22Rv1 (cell line): ENCODE data around the gene CBLL1.

ENCODE experiments used
- CTCF ChIP-seq: fragments of 450-650 bp; IDR thresholded peaks from 2 replicates; pipeline ENCODE4 v1.5.1; 2017; ENCODE audit warnings: mild to moderate bottlenecking
- ZFX ChIP-seq: fragments of 450-650 bp; IDR thresholded peaks from 2 replicates; pipeline ENCODE4 v1.6.1; 2017; ENCODE audit warnings: antibody characterized with exemption, borderline replicate concordance

- TF ChIP-seq CTCF (no peak), ZFX (no peak)
Measured at GRCh38 chr7:107696330-107696946, 47.5 kb upstream of the CBLL1 start.
